ENCODE data around the gene GPR107. TPM values are rescaled to one million over a fixed set of nuclear protein-coding genes. Genes with fewer than 3 reads are reported as not detected.

GPR107 gene
- total and polyA plus RNA-seq, 2 experiments from 2014 or later = 10.6 to 25.6 TPM

DNA sequence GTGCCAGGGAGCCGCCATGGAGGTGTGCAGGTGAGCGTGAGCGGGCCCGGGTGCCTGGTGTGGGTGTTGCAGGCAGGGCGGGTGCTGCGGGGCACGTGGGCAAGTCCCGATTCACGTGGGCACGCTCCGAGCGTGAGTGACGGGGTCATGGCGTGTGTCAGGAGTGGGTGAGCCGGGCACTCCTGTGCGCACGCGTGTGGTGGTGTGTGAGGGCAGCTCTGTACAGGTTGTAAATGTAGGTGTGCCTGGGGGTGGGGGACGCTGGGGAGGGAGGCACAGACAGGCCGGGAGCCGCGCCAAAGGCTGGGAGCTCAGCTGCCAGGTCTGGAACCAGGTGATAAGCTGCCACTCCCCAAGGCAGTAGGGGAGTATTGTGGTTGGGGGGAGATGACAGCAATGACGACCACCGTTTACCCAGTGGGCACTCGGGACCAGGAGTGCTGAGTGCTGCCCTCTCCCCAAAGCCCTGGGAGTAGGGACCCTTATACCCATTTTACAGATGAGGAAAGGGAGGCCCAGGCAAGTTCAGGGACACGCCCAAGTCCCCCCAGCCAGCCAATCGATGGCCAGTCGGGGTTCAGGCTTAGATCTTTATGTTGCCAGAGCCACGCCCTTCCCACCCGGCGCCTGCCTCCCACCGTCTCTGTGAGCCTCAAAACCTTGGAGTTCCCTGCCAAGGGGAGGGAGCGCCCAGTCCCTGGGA, 128.1 kb downstream of the GPR107 start:
- peaks cover 56% of the 10 kb centered on the region for H3K79me2 ChIP-seq
- H3K27ac ChIP-seq = no peak overlapping the region
- H4K20me1 ChIP-seq (ENCODE audit: insufficient read depth, poor library complexity, severe bottlenecking) = no peaks in the 10 kb centered on the region
- 97% methylated on average over 25 of the region's 33 CpGs for WGBS (ENCODE audit: low lambda C conversion rate, missing lambda C conversion rate)
- H3K9me2 ChIP-seq (replicated peaks; ENCODE audit: insufficient read depth) = no peaks in the 10 kb centered on the region
- H2AFZ ChIP-seq = no peak overlapping the region
- DNase-seq (ENCODE audit: low spot score) = no peak
- H3K36me3 ChIP-seq (replicated peaks; ENCODE audit: insufficient read depth, low read depth) = no peaks in the 10 kb centered on the region
- no peak overlapping the region for H3K4me2 ChIP-seq
- H3K27me3 ChIP-seq = no peaks in the 10 kb centered on the region
- no peak overlapping the region for H3K4me3 ChIP-seq
- H3K4me1 ChIP-seq (ENCODE audit: insufficient read depth) = peaks cover 29% of the 10 kb centered on the region
- TF ChIP-seq EZH2 (IDR thresholded peaks at IDR 0.05; ENCODE audit: borderline replicate concordance) (no peak), EZH2phosphoT487 (IDR thresholded peaks at IDR 0.05; ENCODE audit: low read depth, severe bottlenecking, unreplicated experiment) (no peak)
- TF ChIP-seq, protein P1, sequence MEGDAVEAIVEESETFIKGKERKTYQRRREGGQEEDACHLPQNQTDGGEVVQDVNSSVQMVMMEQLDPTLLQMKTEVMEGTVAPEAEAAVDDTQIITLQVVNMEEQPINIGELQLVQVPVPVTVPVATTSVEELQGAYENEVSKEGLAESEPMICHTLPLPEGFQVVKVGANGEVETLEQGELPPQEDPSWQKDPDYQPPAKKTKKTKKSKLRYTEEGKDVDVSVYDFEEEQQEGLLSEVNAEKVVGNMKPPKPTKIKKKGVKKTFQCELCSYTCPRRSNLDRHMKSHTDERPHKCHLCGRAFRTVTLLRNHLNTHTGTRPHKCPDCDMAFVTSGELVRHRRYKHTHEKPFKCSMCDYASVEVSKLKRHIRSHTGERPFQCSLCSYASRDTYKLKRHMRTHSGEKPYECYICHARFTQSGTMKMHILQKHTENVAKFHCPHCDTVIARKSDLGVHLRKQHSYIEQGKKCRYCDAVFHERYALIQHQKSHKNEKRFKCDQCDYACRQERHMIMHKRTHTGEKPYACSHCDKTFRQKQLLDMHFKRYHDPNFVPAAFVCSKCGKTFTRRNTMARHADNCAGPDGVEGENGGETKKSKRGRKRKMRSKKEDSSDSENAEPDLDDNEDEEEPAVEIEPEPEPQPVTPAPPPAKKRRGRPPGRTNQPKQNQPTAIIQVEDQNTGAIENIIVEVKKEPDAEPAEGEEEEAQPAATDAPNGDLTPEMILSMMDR (IDR thresholded peaks at IDR 0.05; ENCODE audit: poor library complexity) = no peak
- H3K9me3 ChIP-seq (ENCODE audit: low read depth) = no peaks in the 10 kb centered on the region

DNA sequence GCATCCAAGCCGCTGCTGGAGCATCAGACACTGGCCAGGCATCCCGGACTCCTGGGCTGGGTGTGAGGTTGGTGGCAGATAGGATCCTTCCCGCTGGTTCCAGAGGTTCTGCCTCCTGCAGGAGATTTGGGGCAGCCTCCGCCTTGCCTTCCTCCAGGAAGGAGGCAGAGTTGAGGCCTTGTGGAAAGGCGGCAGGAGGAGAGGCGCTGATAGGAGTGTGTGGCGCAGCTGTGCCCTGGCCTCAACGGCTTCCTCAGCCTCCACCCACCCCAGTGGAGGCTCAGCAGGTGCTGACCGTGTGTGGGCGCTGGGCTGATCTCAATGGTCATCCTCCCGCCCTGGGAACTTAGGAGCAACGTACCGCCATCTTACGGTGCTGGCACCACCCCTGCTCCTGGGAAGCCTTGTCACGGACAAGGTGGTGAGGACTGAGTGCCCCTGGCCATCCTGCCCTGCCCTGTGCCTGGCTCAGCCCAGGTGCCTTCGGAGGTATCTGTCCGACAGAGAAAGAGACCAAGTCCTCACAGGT, 128.7 kb downstream of the GPR107 start:
- Histone ChIP-seq H3K4me1 (ENCODE audit: insufficient read depth) (peaks cover 33% of the 10 kb centered on the region), H3K9me3 (ENCODE audit: low read depth) (no peaks in the 10 kb centered on the region), H2AFZ (no peak overlapping the region), H4K20me1 (ENCODE audit: insufficient read depth, poor library complexity, severe bottlenecking) (no peaks in the 10 kb centered on the region), H3K27me3 (no peaks in the 10 kb centered on the region), H3K27ac (peak overlapping the region; percentile 82), H3K9me2 (replicated peaks; ENCODE audit: insufficient read depth) (no peaks in the 10 kb centered on the region), H3K4me3 (no peak overlapping the region), H3K4me2 (no peak overlapping the region), H3K36me3 (replicated peaks; ENCODE audit: insufficient read depth, low read depth) (no peaks in the 10 kb centered on the region), H3K79me2 (peaks cover 58% of the 10 kb centered on the region)
- TF ChIP-seq EZH2 (IDR thresholded peaks at IDR 0.05; ENCODE audit: borderline replicate concordance) (no peak), EZH2phosphoT487 (IDR thresholded peaks at IDR 0.05; ENCODE audit: low read depth, severe bottlenecking, unreplicated experiment) (no peak)
- TF ChIP-seq, protein P1 (IDR thresholded peaks at IDR 0.05; ENCODE audit: poor library complexity) = no peak
- DNase-seq (ENCODE audit: low spot score) = no peak
- 95% methylated on average over 17 of the region's 17 CpGs for WGBS (ENCODE audit: low lambda C conversion rate, missing lambda C conversion rate)

DNA sequence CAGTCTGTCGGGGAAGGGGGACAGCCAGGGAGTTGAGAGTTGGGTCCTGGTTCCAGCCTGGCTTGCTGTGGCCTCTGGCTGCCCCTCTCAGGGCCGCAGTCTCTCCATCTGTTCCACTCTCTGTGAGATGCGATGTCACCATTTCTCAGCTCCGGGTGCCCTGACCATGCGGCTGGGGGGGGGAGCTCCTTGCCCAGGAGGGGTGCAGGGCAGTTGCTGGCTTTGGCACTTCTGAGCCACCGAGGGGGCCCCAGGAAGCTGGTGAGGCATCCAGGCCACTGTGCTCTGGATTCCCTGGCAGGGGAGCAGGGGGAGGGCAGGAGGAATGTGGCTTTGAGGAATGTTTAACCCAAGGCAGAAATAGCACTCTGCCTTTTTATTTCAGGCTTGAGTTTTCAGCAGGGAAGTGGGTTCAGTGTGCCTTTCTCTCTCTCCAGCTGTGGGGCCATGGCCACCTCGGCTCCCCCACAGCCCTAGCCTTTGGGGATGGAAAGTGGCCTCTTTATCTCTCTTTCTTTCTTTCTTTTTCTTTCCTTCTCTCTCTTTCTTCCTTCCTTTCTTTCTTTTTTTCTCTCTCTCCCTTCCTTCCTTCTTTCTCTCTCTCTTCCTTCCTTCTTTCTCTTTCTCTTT, 129.5 kb downstream of the GPR107 start:
- Histone ChIP-seq H4K20me1 (ENCODE audit: insufficient read depth, poor library complexity, severe bottlenecking) (no peaks in the 10 kb centered on the region), H2AFZ (no peak overlapping the region), H3K27me3 (no peaks in the 10 kb centered on the region), H3K4me1 (ENCODE audit: insufficient read depth) (peaks cover 37% of the 10 kb centered on the region), H3K9me3 (ENCODE audit: low read depth) (no peaks in the 10 kb centered on the region), H3K4me3 (no peak overlapping the region), H3K36me3 (replicated peaks; ENCODE audit: insufficient read depth, low read depth) (no peaks in the 10 kb centered on the region), H3K27ac (peak overlapping the region; percentile 82), H3K9me2 (replicated peaks; ENCODE audit: insufficient read depth) (no peaks in the 10 kb centered on the region), H3K79me2 (peaks cover 59% of the 10 kb centered on the region), H3K4me2 (peak overlapping the region; percentile 46)
- peak; percentile 62 for DNase-seq (ENCODE audit: low spot score)
- no peak for TF ChIP-seq EZH2 (IDR thresholded peaks at IDR 0.05; ENCODE audit: borderline replicate concordance)
- TF ChIP-seq, protein P1 (IDR thresholded peaks at IDR 0.05; ENCODE audit: poor library complexity) = no peak
- TF ChIP-seq EZH2phosphoT487 (IDR thresholded peaks at IDR 0.05; ENCODE audit: low read depth, severe bottlenecking, unreplicated experiment) = no peak
- 34% methylated on average over 7 of the region's 7 CpGs for WGBS (ENCODE audit: low lambda C conversion rate, missing lambda C conversion rate)

All from hepatocyte (in vitro differentiated cells).